ENCODE data around the gene MYL2. TPM values are rescaled to one million over a fixed set of nuclear protein-coding genes. Genes with fewer than 3 reads are reported as not detected.

The MYL2 gene
- total RNA-seq, 1 donor from 2014 or later = not detected

- no peak for TF ChIP-seq CTCF (IDR thresholded peaks at IDR 0.05)
- Histone ChIP-seq H3K9me3 (no peaks in the 10 kb centered on the region), H3K4me1 (no peaks in the 10 kb centered on the region), H3K27ac (no peak overlapping the region), H3K4me3 (no peak overlapping the region), H3K27me3 (peaks cover 16% of the 10 kb centered on the region), H3K36me3 (no peaks in the 10 kb centered on the region)
- ATAC-seq (no peak), DNase-seq (peak; percentile 29)
- intact Hi-C loops (cut with DNase I) = no loop called here
Observed at GRCh38 chr12:110928700-110929099, 8.3 kb upstream of the MYL2 start.

- ATAC-seq (no peak), DNase-seq (peak; percentile 13)
- TF ChIP-seq CTCF (IDR thresholded peaks at IDR 0.05) = no peak
- no peaks in the 10 kb centered on the region for H3K36me3 ChIP-seq
- intact Hi-C loops (cut with DNase I) = no loop called here
- H3K27ac ChIP-seq = no peak overlapping the region
- H3K4me1 ChIP-seq = no peaks in the 10 kb centered on the region
- peaks cover 16% of the 10 kb centered on the region for H3K27me3 ChIP-seq
- H3K9me3 ChIP-seq = no peaks in the 10 kb centered on the region
- H3K4me3 ChIP-seq = no peak overlapping the region
Observed at GRCh38 chr12:110927546-110927945, 7.2 kb upstream of the MYL2 start.

GRCh38 chr12:110923692-110924334 lies 3.4 kb upstream of the MYL2 start:
- H3K27me3 ChIP-seq = peaks cover 8% of the 10 kb centered on the region
- no peak for TF ChIP-seq CTCF (IDR thresholded peaks at IDR 0.05)
- ATAC-seq = no peak
- no peaks in the 10 kb centered on the region for H3K4me1 ChIP-seq
- intact Hi-C loops (cut with DNase I) = no loop called here
- no peak overlapping the region for H3K27ac ChIP-seq
- no peak overlapping the region for H3K4me3 ChIP-seq
- no peaks in the 10 kb centered on the region for H3K36me3 ChIP-seq
- DNase-seq = peak; percentile 30
- H3K9me3 ChIP-seq = no peaks in the 10 kb centered on the region

GRCh38 chr12:110923192-110923591 lies 2.8 kb upstream of the MYL2 start:
- H3K4me1 ChIP-seq = no peaks in the 10 kb centered on the region
- no peaks in the 10 kb centered on the region for H3K9me3 ChIP-seq
- peaks cover 8% of the 10 kb centered on the region for H3K27me3 ChIP-seq
- no peak overlapping the region for H3K4me3 ChIP-seq
- H3K36me3 ChIP-seq = no peaks in the 10 kb centered on the region
- ATAC-seq = no peak
- intact Hi-C loops (cut with DNase I) = no loop called here
- no peak for TF ChIP-seq CTCF (IDR thresholded peaks at IDR 0.05)
- no peak for DNase-seq
- no peak overlapping the region for H3K27ac ChIP-seq

- Histone ChIP-seq H3K4me3 (no peak overlapping the region), H3K36me3 (no peaks in the 10 kb centered on the region), H3K9me3 (no peaks in the 10 kb centered on the region), H3K4me1 (no peaks in the 10 kb centered on the region), H3K27me3 (peaks cover 8% of the 10 kb centered on the region), H3K27ac (no peak overlapping the region)
- intact Hi-C loops (cut with DNase I) = no loop called here
- DNase-seq (no peak), ATAC-seq (no peak)
- no peak for TF ChIP-seq CTCF (IDR thresholded peaks at IDR 0.05)
Observed at GRCh38 chr12:110922652-110923051, 2.3 kb upstream of the MYL2 start.

GRCh38 chr12:110921262-110921661 lies 883 bp upstream of the MYL2 start:
- no peak for ATAC-seq
- H3K4me3 ChIP-seq = no peak overlapping the region
- TF ChIP-seq CTCF (IDR thresholded peaks at IDR 0.05) = no peak

More at GRCh38 chr12:110921262-110921661, 883 bp upstream of the MYL2 start:
- Histone ChIP-seq H3K4me1 (no peaks in the 10 kb centered on the region), H3K9me3 (no peaks in the 10 kb centered on the region), H3K27ac (no peak overlapping the region), H3K27me3 (peaks cover 4% of the 10 kb centered on the region), H3K36me3 (no peaks in the 10 kb centered on the region)
- intact Hi-C loops (cut with DNase I) = no loop called here
- DNase-seq = no peak

Measured in upper lobe of right lung (tissue), 1 donor.